HFFc6 (cell line): ENCODE data around the gene SSBP4. TPM values are rescaled to one million over a fixed set of nuclear protein-coding genes. Genes with fewer than 3 reads are reported as not detected.

ENCODE experiments used
- DNase-seq: peaks from one replicate; pipeline ENCODE4 v3.0.0-alpha.2; 2018
- H3K27ac Mint-ChIP-seq: 2 replicates; pipeline ENCODE4 v1.8.0; 2020; ENCODE audit warnings: mild to moderate bottlenecking, mixed read lengths
- H3K27me3 Mint-ChIP-seq: 2 replicates; pipeline ENCODE4 v1.8.0; 2021; ENCODE audit warnings: mild to moderate bottlenecking, moderate library complexity, mixed read lengths; ENCODE audit not compliant: insufficient read depth
- H3K36me3 Mint-ChIP-seq: 2 replicates; pipeline ENCODE4 v1.8.0; 2021; ENCODE audit warnings: low read depth, mixed read lengths
- H3K4me1 Mint-ChIP-seq: 2 replicates; pipeline ENCODE4 v1.8.0; 2020; ENCODE audit warnings: low read depth, mixed read lengths
- H3K4me3 Mint-ChIP-seq: 2 replicates; pipeline ENCODE4 v1.8.0; 2020; ENCODE audit warnings: mild to moderate bottlenecking, moderate library complexity, mixed read lengths
- H3K9me3 Mint-ChIP-seq: 2 replicates; pipeline ENCODE4 v1.8.0; 2020; ENCODE audit warnings: mild to moderate bottlenecking, mixed read lengths
- CTCF ChIP-seq: fragments of 200-600 bp; sonication (generic); IDR thresholded peaks from 2 replicates; pipeline ENCODE4 v1.5.0; 2021; ENCODE audit warnings: antibody characterized with exemption, mild to moderate bottlenecking
- microRNA-seq: library from miRNA; unstranded; fragments of <30 nt; microRNA quantifications from one replicate; pipeline ENCODE4, GENCODE V29; 2019
- total RNA-seq, 6 experiments: library from RNA; stranded (reverse); fragmentation: NEBNext Ultra II Directional; extraction: Animal tissue kit (Norgen Biotek cat#: 25700); gene quantifications; 2 replicates in 1 of 6; 3 replicates in 5 of 6; pipeline ENCODE4 v1.2.3, GENCODE V29; 2021

The SSBP4 gene
- total RNA-seq, 6 experiments from 2014 or later, result 76.4 to 84.3 (median 80.4) TPM

GRCh38 chr19:18478545-18479311, 59.5 kb downstream of the SSBP4 start:
- Mint-ChIP-seq H3K27ac (peak overlapping the region; percentile 99), H3K27me3 (no peaks in the 10 kb centered on the region; the same call in 1 of the 2 replicates), H3K4me1 (peaks cover 74% of the 10 kb centered on the region), H3K4me3 (peak overlapping the region; percentile 84), H3K9me3 (no peaks in the 10 kb centered on the region), H3K36me3 (0 out of 2 replicates have a peak, but pooled peaks cover 9% of the 10 kb centered on the region)
- TF ChIP-seq CTCF, result no peak
- peak; percentile 87 for DNase-seq

- peaks cover 79% of the 10 kb centered on the region for H3K4me1 Mint-ChIP-seq
- no peak for TF ChIP-seq CTCF
- H3K9me3 Mint-ChIP-seq, result no peaks in the 10 kb centered on the region
Measured at GRCh38 chr19:18480006-18480691, 61.0 kb downstream of the SSBP4 start.

GRCh38 chr19:18481505-18482222, 62.5 kb downstream of the SSBP4 start:
- no peak for DNase-seq
- peaks cover 80% of the 10 kb centered on the region for H3K4me1 Mint-ChIP-seq
- peak overlapping the region; percentile 79 for H3K27ac Mint-ChIP-seq

More at GRCh38 chr19:18480006-18480691, 61.0 kb downstream of the SSBP4 start:
- H3K4me3 Mint-ChIP-seq, result peak overlapping the region; percentile 71
- 0 out of 2 replicates have a peak, but pooled peaks cover 9% of the 10 kb centered on the region for H3K36me3 Mint-ChIP-seq
- DNase-seq, result peak; percentile 70
- peak overlapping the region; percentile 99 for H3K27ac Mint-ChIP-seq
- H3K27me3 Mint-ChIP-seq, result no peaks in the 10 kb centered on the region; the same call in none of the 2 replicates

GRCh38 chr19:18483119-18483890, 64.1 kb downstream of the SSBP4 start:
- Mint-ChIP-seq H3K27me3 (no peaks in the 10 kb centered on the region; the same call in none of the 2 replicates), H3K36me3 (peaks cover 4% of the 10 kb centered on the region; the same call in 1 of the 2 replicates), H3K9me3 (no peaks in the 10 kb centered on the region), H3K4me1 (peaks cover 83% of the 10 kb centered on the region), H3K27ac (peak overlapping the region; percentile 73), H3K4me3 (no peak overlapping the region)
- no peak for TF ChIP-seq CTCF
- DNase-seq, result no peak

More at GRCh38 chr19:18481505-18482222, 62.5 kb downstream of the SSBP4 start:
- H3K4me3 Mint-ChIP-seq, result no peak overlapping the region
- H3K36me3 Mint-ChIP-seq, result peaks cover 9% of the 10 kb centered on the region; the same call in 1 of the 2 replicates
- H3K27me3 Mint-ChIP-seq, result no peaks in the 10 kb centered on the region; the same call in none of the 2 replicates
- no peaks in the 10 kb centered on the region for H3K9me3 Mint-ChIP-seq
- TF ChIP-seq CTCF, result no peak

Small RNA genes lying within 50 kb of the gene (microRNA-seq; reads per million reads assigned to microRNA genes)
- not detected for gene MIR3189

Other genes starting within 250 kb of the SSBP4 start
- 1 to 10 TPM; 4.9 to 9.0 (median 6.0) TPM for gene IFI30, start 245.6 kb upstream of the SSBP4 start, total RNA-seq
- 10 to 100 TPM in 5 of 6 experiments, 1 to 10 TPM in 1; 9.7 to 14.9 (median 13.1) TPM for gene MPV17L2, start 226.2 kb upstream of the SSBP4 start, total RNA-seq
- 1 to 10 TPM; 6.1 to 9.0 (median 7.3) TPM for gene RAB3A, start 215.4 kb upstream of the SSBP4 start, total RNA-seq
- under 1 TPM in 1 of 6 experiments, not detected in 5; 0.14 TPM for gene PDE4C, start 193.0 kb upstream of the SSBP4 start, total RNA-seq
- under 1 TPM; 0.40 to 0.87 (median 0.55) TPM for gene IQCN, start 144.9 kb upstream of the SSBP4 start, total RNA-seq
- gene JUND, start 137.8 kb upstream of the SSBP4 start, total RNA-seq, result 10 to 100 TPM; 70.3 to 99.9 (median 91.7) TPM
- gene LSM4, start 96.3 kb upstream of the SSBP4 start, total RNA-seq, result 100 to 1,000 TPM; 175 to 217 (median 202) TPM
- 10 to 100 TPM; 30.5 to 54.1 (median 32.4) TPM for gene PGPEP1, start 78.8 kb upstream of the SSBP4 start, total RNA-seq
- 10 to 100 TPM; 21.3 to 36.9 (median 24.9) TPM for gene GDF15, start 33.2 kb upstream of the SSBP4 start, total RNA-seq
- not detected for gene LRRC25, start 21.8 kb upstream of the SSBP4 start, total RNA-seq
- 1 to 10 TPM; 2.3 to 3.7 (median 3.2) TPM for gene ISYNA1, start 18.7 kb downstream of the SSBP4 start, total RNA-seq
- 10 to 100 TPM; 15.7 to 17.8 (median 16.4) TPM for gene ELL, start 102.7 kb downstream of the SSBP4 start, total RNA-seq
- gene FKBP8, start 124.2 kb downstream of the SSBP4 start, total RNA-seq, result 100 to 1,000 TPM; 229 to 284 (median 241) TPM
- 100 to 1,000 TPM; 109 to 123 (median 115) TPM for gene KXD1, start 138.5 kb downstream of the SSBP4 start, total RNA-seq
- 1,000 to 10,000 TPM; 1,140 to 1,305 (median 1,270) TPM for gene UBA52, start 152.5 kb downstream of the SSBP4 start, total RNA-seq
- 10 to 100 TPM; 50.2 to 73.8 (median 60.8) TPM for gene REX1BD, start 169.4 kb downstream of the SSBP4 start, total RNA-seq
- gene CRLF1, start 187.4 kb downstream of the SSBP4 start, total RNA-seq, result 1 to 10 TPM; 1.6 to 4.1 (median 2.4) TPM
- 1 to 10 TPM; 1.7 to 4.3 (median 3.2) TPM for gene TMEM59L, start 193.5 kb downstream of the SSBP4 start, total RNA-seq
- 1 to 10 TPM; 3.6 to 9.3 (median 7.4) TPM for gene KLHL26, start 217.6 kb downstream of the SSBP4 start, total RNA-seq